Sigmoid colon (tissue), 3 donors: ENCODE results near the gene RNASEL.

Source experiments
- POLR2A ChIP-seq, 2 donors: fragments of 450-650 bp; IDR thresholded peaks; one replicate each; pipeline ENCODE4 v1.6.1; 2016; ENCODE audit warnings: antibody characterized with exemption in 2 of 2, mild to moderate bottlenecking in 2 of 2, moderate library complexity in 2 of 2
- TF ChIP-seq, protein P1 (sequence below), 4 experiments: fragments of 450-650 bp in 3 of 4; fragments of 200-600 bp in 1 of 4; IDR thresholded peaks; one replicate each; pipeline ENCODE4 v1.5.1; 2016 to 2019; ENCODE audit warnings: antibody characterized with exemption in 4 of 4, mild to moderate bottlenecking in 3 of 4, moderate library complexity in 2 of 4

- no peak for TF ChIP-seq POLR2A (IDR thresholded peaks at IDR 0.05)
- TF ChIP-seq, protein P1, sequence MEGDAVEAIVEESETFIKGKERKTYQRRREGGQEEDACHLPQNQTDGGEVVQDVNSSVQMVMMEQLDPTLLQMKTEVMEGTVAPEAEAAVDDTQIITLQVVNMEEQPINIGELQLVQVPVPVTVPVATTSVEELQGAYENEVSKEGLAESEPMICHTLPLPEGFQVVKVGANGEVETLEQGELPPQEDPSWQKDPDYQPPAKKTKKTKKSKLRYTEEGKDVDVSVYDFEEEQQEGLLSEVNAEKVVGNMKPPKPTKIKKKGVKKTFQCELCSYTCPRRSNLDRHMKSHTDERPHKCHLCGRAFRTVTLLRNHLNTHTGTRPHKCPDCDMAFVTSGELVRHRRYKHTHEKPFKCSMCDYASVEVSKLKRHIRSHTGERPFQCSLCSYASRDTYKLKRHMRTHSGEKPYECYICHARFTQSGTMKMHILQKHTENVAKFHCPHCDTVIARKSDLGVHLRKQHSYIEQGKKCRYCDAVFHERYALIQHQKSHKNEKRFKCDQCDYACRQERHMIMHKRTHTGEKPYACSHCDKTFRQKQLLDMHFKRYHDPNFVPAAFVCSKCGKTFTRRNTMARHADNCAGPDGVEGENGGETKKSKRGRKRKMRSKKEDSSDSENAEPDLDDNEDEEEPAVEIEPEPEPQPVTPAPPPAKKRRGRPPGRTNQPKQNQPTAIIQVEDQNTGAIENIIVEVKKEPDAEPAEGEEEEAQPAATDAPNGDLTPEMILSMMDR (IDR thresholded peaks at IDR 0.05) = no peak
These were observed 40.0 kb upstream of the RNASEL start for GRCh38 chr1:182629080-182629479.
